ENCODE data around the gene PTPRD. TPM values are rescaled to one million over a fixed set of nuclear protein-coding genes. Genes with fewer than 3 reads are reported as not detected.
"Not testable (repeated sequence)": the region's sequence is repeated elsewhere in the genome, so short reads cannot be mapped to it uniquely, and the experiment has no call there.

PTPRD gene
- total RNA-seq, 1 experiment from 2014 or later = 0.84 TPM

DNA sequence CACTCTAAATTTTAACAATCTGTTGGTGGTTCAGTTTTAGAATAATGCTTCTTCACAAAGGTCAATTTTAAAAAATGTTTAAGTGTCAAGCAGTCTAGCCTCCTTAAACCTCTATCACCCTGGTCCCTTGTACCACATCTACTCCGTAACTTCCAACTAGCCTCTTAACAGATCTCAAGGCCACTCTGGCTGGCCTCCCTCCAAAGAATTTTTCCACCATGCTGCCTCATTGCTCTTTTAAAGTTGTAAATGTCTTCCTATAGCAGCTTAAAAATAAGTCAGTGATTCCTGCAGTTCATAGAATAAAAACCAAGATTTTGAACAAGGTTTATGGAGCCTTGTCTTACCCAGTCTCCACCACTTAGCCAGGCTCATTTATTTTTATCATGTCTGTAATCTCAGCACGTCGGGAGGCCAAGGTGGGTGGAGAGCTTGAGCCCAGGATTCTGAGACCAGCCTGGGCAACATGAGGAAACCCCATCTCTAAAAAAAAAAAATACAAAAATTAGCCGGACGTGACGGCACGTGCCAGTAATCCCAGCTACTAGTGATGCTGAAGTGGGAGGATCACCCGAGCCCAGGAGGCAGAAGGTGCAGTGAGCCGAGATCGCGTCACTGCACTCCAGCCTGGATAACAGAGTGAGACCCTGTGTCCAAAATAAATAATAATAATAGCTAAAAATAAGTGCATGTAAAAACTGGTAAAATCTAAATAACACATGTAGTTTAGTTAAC is 1888.4 kb downstream of the PTPRD start:
- no peak for DNase-seq (ENCODE audit: low read depth)

DNA sequence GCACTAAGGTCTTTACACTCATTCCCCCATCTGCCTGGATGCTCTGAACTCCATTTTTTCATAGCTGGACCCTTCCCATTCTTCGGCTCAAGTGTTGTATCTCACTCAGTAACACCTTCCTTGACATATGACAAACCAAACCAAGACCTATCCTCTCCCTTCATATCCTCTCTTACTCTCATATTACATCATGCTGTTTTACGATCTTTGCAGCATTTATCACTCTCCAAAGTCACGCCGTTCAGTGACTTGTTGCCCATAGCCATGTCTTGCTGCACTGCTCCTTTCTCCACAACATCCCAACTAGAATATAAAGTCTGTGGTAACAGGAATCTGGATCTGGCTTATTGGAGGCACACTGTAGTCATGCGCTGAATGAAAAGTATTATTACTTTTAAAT is 1889.6 kb downstream of the PTPRD start:
- no peak for DNase-seq (ENCODE audit: low read depth)

DNA sequence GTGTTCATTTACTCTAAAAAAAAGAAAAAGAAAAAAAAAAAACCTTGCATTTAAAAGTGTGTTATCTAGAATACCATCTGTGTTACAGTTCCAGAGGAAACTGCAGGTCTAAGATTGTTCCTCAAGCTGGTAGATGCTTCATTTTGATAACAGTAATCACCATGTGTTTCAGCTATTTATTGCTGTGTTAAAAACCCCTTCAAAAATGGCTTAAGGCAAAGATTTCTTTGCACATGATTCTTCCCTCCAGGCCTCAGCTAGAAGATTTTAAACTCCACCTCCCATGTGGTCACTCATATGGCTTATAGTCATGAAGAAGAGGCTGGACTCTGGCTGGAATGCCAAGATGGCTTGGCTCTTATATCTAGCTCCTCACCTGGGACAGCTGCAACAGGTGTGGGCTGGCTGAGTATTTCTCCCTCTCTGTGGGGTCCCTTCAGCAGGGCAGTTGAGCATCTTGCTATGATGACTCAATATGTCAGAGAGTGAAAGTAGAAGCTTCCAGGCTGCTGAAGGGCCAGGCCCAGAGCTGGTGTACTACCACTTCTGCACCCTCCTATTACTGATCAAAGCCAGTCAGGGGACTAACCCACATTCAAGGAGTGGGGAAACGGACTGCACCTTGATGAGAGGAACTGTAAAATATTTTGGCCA is 1892.8 kb downstream of the PTPRD start:
- DNase-seq (ENCODE audit: low read depth) = no peak

DNA sequence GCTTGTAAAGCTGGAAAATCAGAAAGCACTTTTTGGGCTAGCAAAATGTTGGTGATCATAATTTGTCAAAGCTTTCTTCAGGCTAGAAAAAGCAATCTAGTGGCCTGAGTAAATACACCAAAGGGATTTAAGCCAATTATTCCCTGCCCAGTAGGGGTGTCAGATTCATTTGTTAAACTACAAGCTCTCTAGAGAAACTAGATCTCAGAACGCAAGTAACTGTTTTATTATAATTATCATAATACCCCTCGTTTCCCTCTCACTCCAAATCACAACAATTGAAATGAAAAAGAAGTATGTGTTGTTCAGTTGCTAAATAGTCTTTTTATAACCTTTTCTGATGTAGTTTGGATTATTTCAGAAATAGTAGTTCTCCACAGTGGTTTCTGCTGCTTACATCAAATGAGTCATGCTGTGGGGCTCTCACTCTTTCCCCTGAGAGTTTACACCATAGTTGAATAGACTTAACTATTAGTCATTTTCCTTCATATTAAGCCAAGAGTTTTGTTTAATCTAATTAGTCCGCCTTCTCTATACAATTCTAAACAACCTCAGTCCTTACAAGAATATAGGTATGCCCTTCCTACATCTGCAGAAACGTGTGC is 1894.6 kb downstream of the PTPRD start:
- peak; percentile 6 for DNase-seq (ENCODE audit: low read depth)

DNA sequence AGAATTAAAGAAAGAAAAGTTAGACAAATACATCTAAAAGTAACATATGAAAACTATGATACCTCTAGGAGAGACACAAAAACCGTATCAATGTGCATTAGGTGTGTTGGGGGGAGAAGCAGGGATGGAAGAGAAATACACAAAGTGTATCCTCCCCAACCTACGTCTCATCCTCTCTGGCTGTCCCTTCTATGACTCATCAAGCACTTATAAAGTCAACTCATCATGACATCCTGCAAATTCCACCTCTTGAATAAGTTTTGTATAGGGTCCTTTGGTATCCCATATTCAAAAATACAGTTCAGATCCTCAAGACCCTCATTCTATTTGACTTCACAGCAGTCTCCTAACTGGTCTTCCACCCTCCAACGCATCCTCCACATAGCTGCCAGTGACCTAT is 1895.7 kb downstream of the PTPRD start:
- no peak for DNase-seq (ENCODE audit: low read depth)

DNA sequence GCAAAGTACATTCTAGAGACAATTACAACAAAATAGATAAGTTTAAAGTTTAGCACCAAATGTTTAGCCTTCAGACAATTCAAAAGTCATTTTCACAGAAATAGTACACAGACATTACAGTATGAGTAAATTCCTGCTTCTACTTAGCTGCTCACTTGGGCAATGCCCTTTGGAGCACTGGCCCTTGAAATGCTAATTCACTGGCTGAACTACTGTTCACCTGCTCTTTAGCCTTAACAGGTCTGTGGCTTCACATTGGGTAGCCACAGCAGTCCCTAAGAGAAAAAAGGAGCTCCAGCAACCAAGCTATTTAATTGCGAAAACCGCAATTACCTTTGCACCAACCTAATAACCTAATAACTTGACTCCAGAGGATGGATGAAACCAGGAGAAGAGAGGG is 1897.0 kb downstream of the PTPRD start:
- DNase-seq (ENCODE audit: low read depth) = no peak

DNA sequence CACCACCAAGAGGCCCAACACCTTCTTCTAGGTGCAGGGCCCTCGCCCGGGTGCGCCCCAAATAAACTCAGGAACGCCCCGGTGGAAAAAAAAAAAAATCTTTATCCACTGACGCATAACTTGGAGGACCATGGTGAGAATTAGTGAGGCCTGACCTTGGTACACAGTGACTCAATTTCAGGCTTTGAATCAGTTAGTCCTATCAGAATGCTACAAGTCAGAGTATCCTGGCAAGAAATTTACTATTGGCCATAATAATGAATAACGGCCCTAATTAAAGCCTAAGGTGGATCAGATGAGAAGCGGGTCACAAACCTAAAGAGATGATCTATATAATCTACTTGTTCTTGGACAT is 1899.0 kb downstream of the PTPRD start:
- no peak for DNase-seq (ENCODE audit: low read depth)

DNA sequence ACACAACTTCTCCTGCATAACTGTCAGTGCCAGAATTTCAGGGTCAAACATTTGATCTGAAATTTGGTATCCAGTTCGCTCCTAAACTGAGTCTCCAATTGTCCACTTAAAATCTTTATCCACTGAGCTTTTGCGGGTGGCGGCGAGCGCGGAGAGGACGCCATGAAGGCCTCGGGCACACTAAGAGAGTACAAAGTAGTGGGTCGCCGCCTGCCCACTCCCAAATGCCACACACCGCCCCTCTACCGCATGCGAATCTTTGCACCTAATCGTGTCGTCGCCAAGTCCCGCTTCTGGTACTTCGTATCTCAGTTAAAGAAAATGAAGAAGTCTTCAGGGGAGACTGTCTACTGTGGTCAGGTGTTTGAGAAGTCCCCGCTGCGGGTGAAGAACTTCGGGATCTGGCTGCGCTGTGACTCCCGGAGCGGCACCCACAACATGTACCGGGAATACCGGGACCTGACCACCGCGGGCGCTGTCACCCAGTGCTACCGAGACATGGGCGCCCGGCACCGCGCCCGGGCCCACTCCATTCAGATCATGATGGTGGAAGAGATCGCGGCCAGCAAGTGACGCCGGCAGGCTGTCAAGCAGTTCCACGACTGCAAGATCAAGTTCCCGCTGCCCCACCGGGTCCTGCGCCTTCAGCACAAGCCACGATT is 1899.5 kb downstream of the PTPRD start:
- DNase-seq (ENCODE audit: low read depth) = no peak

DNA sequence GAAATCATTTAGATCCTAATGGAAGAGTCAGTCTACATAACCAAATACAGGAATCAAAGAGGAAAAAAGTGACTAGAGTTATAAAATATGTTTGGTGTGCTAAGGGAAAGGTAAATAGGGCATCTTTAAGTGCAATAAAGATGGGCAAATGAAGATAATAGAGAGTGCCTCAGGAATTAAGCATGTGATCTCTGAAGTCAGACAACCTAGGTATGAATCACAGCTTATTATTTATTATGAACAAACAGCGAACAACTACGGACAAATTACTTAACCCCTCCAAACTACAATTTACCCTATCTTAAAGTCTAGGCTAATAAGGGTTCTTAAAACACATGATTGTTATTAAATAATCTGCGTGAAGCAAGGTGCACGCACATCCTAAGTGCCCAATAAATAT is 1903.1 kb downstream of the PTPRD start:
- no peak for DNase-seq (ENCODE audit: low read depth)

DNA sequence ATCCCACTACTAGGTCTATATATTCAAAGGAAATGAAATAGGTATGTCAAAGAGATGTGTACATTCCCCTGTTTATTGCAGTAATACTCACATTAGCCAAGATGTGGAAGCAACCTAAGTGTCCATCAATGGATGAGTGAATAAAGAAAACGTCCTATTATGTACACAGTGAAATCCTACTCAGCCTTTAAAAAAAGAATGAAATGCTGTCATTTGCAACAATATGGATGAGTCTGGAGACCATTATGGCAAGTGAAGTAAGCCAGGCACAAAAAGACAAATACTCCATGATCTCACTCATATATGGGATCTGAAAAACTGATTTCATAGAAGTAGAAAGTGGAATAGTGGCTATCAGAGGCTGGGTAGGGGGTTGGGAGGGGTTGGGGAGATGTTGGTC is 1904.1 kb downstream of the PTPRD start:
- DNase-seq (ENCODE audit: low read depth) = no peak

DNA sequence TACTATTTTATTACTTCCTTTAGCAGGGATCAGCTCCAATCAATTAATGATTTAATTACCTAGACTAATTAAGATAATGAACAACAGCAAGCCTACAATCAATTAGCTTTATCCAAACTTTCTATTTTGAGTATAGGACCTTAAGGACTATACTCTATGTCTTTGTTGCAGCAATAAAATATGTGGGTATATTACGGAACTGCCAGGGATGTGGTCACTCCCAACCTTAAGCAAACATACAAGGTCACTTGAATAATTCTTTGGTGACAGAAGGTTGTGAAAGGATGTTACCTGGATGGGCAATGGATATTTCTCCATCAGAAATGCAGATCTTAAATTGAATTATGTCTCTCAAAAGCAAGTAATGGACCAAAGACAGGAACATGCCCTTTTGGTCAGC is 1905.8 kb downstream of the PTPRD start:
- DNase-seq (ENCODE audit: low read depth) = no peak

DNA sequence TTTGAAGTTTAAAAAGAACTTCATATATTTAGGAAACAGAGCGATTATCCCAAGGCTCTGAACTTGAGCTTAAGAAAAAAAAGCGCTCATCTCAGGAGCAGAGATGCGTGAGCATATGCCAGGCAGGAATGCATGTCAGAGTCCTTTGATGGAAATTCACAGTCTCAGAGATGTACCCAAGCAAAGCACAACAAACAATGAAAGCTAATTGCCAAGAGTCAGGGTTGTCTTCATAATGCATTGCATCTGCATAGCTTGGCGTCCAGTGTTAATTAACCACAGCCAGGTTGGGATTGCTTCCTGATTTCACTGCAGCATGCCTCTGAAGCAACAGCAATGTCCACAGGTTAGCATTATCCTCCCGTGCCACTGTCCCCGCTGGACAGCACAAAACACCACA is 1906.3 kb downstream of the PTPRD start:
- no peak for DNase-seq (ENCODE audit: low read depth)

DNA sequence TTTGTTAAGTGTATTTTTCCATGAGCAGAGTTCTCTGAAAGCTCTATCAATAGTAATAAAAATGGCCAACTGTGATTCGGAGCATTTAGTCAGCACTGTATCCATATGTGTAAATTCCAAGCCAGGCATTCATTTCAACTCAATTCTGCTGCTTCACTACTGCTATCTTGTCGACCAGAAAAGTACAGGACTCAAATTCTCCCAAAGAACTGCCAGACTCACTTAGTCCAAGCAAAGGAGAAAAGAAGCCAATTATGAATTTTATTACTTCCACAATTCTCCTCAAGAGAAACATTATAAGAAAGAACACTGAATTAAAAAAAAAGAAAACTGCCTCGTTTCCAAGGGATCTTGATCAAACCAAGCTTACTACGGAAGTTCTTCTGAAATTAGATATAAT is 1906.9 kb downstream of the PTPRD start:
- no peak for DNase-seq (ENCODE audit: low read depth)

DNA sequence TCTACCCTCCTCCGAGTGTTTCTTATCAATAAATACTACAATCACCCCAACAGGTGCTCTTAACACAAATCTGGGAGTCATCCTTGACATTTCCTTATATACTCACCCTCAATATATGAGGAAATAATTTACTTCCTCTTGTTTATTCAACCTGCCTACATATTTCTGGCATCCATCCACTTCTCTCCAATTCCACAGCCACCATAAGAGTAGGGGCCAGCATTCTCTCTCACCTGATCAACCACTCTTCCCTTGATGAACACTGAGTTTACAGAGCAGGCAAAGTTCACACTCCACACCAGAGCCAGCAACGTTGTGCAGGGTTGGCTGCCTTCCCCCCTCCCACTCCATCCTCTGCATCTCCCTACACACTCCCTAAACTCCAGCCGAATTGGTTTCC is 1908.9 kb downstream of the PTPRD start:
- no peak for DNase-seq (ENCODE audit: low read depth)

DNA sequence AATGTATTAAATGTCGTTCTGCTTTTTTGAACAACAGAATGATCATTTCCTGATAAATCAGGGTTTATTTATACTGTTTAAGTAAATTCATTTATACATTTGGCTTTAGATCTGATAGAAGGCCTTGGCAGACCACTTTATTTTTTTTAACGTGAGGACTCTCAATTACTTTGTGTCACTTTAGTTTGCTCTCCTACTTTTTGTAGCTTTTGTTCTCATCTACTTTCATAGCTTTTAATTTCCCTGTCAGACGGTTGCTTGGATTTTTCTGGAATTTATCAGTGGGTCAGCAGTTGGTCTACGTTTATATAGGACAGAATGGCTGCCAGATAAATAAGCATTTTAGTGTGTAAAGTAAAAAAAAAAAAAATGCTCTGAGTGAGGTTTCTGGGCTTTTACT is 1910.9 kb downstream of the PTPRD start:
- DNase-seq (ENCODE audit: low read depth) = no peak

DNA sequence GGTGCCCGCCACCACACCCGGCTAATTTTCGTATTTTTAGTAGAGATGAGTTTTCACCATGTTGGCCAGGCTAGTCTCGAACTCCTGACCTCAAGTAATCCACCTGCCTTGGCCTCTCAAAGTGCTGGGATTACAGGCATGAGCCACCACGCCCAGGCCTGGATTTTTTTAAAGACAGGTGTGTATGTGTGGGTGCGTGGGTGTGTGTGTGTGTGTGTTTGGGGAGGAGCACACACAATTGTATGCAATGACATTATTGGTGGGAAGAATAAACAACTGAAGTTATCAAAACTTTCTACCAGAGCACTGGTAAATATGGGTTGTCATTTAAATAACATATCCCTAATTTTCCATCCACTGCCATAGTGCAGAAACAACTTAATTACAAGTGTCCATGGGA is 1915.2 kb downstream of the PTPRD start:
- DNase-seq (ENCODE audit: low read depth) = not testable (repeated sequence)

DNA sequence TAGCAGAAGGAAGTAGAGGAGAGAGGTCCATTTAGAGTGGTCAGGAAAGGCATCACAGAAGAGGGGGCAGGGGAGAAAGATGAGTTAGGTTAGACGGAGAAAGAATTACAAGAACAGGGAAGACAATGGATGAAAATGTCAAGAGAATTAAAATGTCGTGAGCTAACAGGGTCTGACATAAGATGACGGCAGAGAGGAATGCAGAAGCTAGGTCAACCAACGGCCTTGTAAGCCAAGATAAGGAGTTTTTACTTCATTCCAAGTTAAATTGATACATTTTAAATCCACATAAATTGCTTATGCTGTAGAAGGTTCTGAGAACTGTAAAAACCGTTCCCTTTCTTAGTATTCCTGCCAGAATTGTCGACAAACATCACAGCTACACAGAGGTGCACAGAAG is 1916.3 kb downstream of the PTPRD start:
- no peak for DNase-seq (ENCODE audit: low read depth)

DNA sequence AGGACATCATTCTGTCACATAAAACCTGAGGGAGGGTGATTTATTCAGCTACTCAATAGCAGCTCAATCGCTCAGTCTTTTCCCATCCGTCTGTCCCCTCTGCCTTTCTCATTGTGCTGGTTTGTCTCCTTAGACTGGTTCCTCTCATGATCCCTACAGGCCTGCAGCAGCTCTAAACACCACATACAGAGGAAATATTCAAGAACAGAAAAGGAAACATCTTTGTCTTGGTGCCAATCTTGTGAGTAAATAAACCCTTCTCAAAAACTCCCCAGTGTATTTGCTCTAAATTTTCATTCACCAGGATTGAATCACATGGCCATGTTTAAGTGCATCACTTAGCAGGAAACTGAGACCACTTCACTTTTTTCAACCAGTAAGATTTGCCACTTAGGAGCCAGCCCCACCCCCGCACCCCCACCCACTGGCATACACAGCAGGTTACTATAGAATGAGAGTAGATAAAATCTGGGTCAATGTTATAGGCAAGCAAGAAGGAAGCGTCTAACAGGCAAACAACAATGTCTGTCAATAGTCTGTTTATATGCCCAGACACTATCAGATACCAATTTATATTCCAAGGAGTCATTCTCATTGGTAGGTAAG is 1917.7 kb downstream of the PTPRD start:
- DNase-seq (ENCODE audit: low read depth) = no peak

DNA sequence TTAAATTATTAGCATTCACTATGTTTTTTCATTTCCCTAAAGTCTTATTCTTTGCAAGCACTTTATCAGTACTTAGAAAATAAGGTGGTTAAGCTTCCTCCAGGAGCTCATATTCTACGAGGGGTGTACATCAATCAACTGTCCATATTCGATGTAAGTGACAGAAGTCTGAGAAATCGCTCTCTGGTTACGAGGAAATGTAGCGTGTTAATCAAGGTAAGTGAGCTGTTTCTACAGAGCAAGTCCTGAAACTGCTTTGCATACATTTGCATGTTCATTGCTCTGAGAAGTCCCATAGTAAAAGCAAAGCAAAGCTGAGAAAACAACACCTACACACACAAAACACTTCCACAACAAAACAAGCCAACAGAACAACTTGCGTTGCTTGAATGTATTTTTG is 1919.3 kb downstream of the PTPRD start:
- no peak for DNase-seq (ENCODE audit: low read depth)

DNA sequence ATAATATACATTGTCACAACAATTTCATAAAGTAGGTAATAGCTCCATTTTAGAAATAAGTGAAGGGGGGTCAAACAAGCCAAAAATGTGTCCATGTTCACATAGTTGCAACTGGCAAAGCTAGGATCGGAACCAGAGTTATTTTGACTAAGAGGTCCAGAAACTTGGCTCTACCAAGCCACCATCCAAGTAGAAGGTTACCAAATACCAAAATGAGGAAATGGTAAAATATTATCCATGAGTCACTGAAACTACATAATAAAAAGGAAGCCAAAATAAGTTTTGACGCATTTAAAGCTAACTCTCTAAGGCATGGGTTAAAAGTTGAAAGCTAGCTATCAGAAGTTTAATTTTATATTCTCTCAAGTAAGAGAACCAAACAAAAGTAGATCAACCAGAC is 1926.3 kb downstream of the PTPRD start:
- no peak for DNase-seq (ENCODE audit: low read depth)

DNA sequence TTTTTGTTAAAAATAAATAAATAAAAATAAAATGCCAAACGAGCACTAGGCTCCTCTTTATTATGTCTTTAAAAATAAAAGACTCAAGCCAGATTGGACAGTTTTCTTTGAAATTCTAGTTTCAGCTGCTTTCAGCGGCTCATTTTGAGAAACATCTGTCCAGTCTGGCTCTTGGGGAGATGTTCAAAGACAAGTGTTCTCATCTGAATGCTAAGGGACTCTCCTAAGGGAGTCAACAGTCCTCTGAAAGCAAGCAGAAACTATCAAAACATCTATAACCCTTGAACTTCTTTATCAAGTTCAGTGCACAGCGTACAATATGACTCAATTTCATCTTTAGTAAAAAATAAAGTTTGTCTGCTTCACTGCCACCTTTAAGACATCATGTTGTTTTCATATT is 1927.0 kb downstream of the PTPRD start:
- DNase-seq (ENCODE audit: low read depth) = no peak

DNA sequence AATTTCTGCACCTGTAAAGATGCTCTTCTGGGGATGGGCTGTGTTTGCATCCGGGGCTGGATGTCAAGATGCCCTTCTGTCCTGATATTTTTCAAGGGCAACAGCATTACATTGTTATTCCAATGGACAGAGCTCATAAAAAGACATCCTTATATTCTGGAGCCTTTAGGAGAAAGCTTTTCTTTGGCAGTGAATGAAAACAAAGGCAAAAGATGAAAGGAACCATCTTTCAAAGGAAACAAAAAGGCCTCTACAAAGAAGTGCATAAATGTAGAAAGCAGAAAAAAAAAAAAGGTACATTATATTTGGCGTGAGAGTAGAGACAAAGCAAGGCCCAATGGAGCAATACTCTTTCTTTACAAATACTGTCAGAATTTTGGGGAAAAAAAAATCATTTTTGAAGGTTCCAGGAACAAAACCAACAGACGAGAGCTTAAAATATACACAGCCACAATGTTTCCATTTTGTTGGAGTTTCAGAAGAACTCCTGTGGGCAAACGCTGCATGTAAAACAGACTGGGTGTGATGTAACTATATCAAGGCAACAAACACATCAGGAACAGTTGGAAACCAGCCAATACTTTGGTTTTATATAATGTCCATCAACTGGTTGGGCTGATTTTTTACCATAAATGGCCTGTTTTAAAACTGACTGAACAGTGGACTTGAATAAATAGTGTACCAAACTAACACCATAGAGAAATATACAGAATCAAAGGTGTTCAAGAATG is 1927.7 kb downstream of the PTPRD start:
- DNase-seq (ENCODE audit: low read depth) = peak; percentile 0
